WTC11 (cell line): ENCODE data around the gene CPA4. TPM values are rescaled to one million over a fixed set of nuclear protein-coding genes. Genes with fewer than 3 reads are reported as not detected.

Experiments
- ATAC-seq: fragments of 200-7000 bp; cut with Tn5 transposase; 2 replicates; pipeline ENCODE4 v1.10.0; 2021; ENCODE audit warnings: mild to moderate bottlenecking, moderate library complexity
- CTCF ChIA-PET: fragments of 300-600 bp; sonication (Branson Sonifier 250); formaldehyde crosslinking; loops from one replicate; lab custom pipeline; 2021; ENCODE audit warnings: antibody characterized with exemption; lab: Charles Lee
- POLR2A ChIA-PET: fragments of 350-600 bp; sonication (Branson Sonifier 250); formaldehyde crosslinking; loops from one replicate; lab custom pipeline; 2021; ENCODE audit warnings: antibody characterized with exemption; lab: Charles Lee
- DNase-seq: peaks from one replicate; pipeline ENCODE4 v3.0.0; 2021; ENCODE audit warnings: low spot score
- H3K27ac Mint-ChIP-seq: 2 replicates; pipeline ENCODE4 v1.8.0; 2021; ENCODE audit warnings: mixed read lengths
- H3K27me3 Mint-ChIP-seq: 2 replicates; pipeline ENCODE4 v1.8.0; 2021; ENCODE audit warnings: low read depth, mild to moderate bottlenecking, moderate library complexity, mixed read lengths
- H3K36me3 Mint-ChIP-seq: 2 replicates; pipeline ENCODE4 v1.8.0; 2021; ENCODE audit warnings: mixed read lengths
- H3K4me1 Mint-ChIP-seq: 2 replicates; pipeline ENCODE4 v1.8.0; 2022; ENCODE audit warnings: mixed read lengths
- H3K4me3 Mint-ChIP-seq: 2 replicates; pipeline ENCODE4 v1.8.0; 2021; ENCODE audit warnings: mild to moderate bottlenecking, moderate library complexity, mixed read lengths
- H3K9me3 Mint-ChIP-seq: 2 replicates; pipeline ENCODE4 v1.8.0; 2021; ENCODE audit warnings: mixed read lengths
- CREM ChIP-seq: sonication (generic); formaldehyde crosslinking; IDR thresholded peaks from 2 replicates; pipeline ENCODE4 v1.8.1; 2022; ENCODE audit warnings: mild to moderate bottlenecking, missing genetic modification reagents, moderate library complexity
- CTCF ChIP-seq: fragments of 200-600 bp; IDR thresholded peaks from 2 replicates; pipeline ENCODE4 v1.8.0; 2022; ENCODE audit warnings: antibody characterized with exemption
- E2F1 ChIP-seq: sonication (generic); formaldehyde crosslinking; IDR thresholded peaks from 2 replicates; pipeline ENCODE4 v1.8.0; 2022; ENCODE audit warnings: mild to moderate bottlenecking, missing genetic modification reagents
- E2F4 ChIP-seq: sonication (generic); formaldehyde crosslinking; IDR thresholded peaks from 2 replicates; pipeline ENCODE4 v1.8.1; 2022; ENCODE audit warnings: low read depth, mild to moderate bottlenecking, moderate library complexity, missing genetic modification reagents, borderline replicate concordance
- ELF4 ChIP-seq: sonication (generic); formaldehyde crosslinking; IDR thresholded peaks from 2 replicates; pipeline ENCODE4 v1.8.1; 2022; ENCODE audit warnings: low read depth, mild to moderate bottlenecking, moderate library complexity, missing genetic modification reagents
- ERG ChIP-seq: fragments of 250-450 bp; sonication (Bioruptor Pico); IDR thresholded peaks from 2 replicates; pipeline ENCODE4 v1.8.0; 2021; ENCODE audit warnings: mild to moderate bottlenecking
- FOXP4 ChIP-seq: sonication (generic); formaldehyde crosslinking; IDR thresholded peaks from 2 replicates; pipeline ENCODE4 v1.8.0; 2022; ENCODE audit warnings: mild to moderate bottlenecking, missing genetic modification reagents
- GRHL2 ChIP-seq: fragments of 250-450 bp; sonication (Bioruptor Pico); IDR thresholded peaks from 2 replicates; pipeline ENCODE4 v1.8.0; 2022; ENCODE audit warnings: mild to moderate bottlenecking, moderate library complexity; ENCODE audit not compliant: insufficient replicate concordance, severe bottlenecking
- IRF2 ChIP-seq: sonication (generic); formaldehyde crosslinking; IDR thresholded peaks from 2 replicates; pipeline ENCODE4 v1.8.0; 2022; ENCODE audit warnings: low read depth, missing genetic modification reagents, borderline replicate concordance
- JAZF1 ChIP-seq: fragments of 250-450 bp; sonication (Bioruptor Pico); IDR thresholded peaks from 2 replicates; pipeline ENCODE4 v1.9.0; 2021; ENCODE audit warnings: moderate library complexity, mild to moderate bottlenecking, inconsistent platforms
- ZNF219 ChIP-seq: sonication (generic); formaldehyde crosslinking; IDR thresholded peaks from 2 replicates; pipeline ENCODE4 v1.8.0; 2023; ENCODE audit warnings: missing genetic modification reagents, mild to moderate bottlenecking, borderline replicate concordance
- ZNF263 ChIP-seq: sonication (generic); formaldehyde crosslinking; IDR thresholded peaks from 2 replicates; pipeline ENCODE4 v1.8.1; 2022; ENCODE audit warnings: low read depth, mild to moderate bottlenecking, moderate library complexity, missing genetic modification reagents
- ZNF281 ChIP-seq: sonication (generic); formaldehyde crosslinking; IDR thresholded peaks from 2 replicates; pipeline ENCODE4 v1.8.0; 2023; ENCODE audit warnings: mild to moderate bottlenecking, missing genetic modification reagents
- ZNF317 ChIP-seq: sonication (generic); formaldehyde crosslinking; IDR thresholded peaks from 2 replicates; pipeline ENCODE4 v1.8.1; 2023; ENCODE audit warnings: low read depth, mild to moderate bottlenecking, moderate library complexity, missing genetic modification reagents, borderline replicate concordance
- ZNF396 ChIP-seq: fragments of 250-450 bp; sonication (Bioruptor Pico); IDR thresholded peaks from 2 replicates; pipeline ENCODE4 v1.8.0; 2021; ENCODE audit warnings: mild to moderate bottlenecking, moderate library complexity, borderline replicate concordance
- ZNF423 ChIP-seq: fragments of 250-450 bp; sonication (Bioruptor Pico); IDR thresholded peaks from 2 replicates; pipeline ENCODE4 v2.1.2; 2022; ENCODE audit warnings: mild to moderate bottlenecking, moderate library complexity
- total RNA-seq: library from RNA; stranded (reverse); gene quantifications from 3 replicates; pipeline ENCODE4 v1.2.3, GENCODE V29; 2021

Gene CPA4
- total RNA-seq, 1 experiment from 2014 or later = not detected

- TF ChIP-seq ZNF281 (CRISPR knock-in tag) = no peak
- no peak for TF ChIP-seq JAZF1 (CRISPR knock-in tag)
- TF ChIP-seq CTCF = no peak
- peak; percentile 66; the same call in 1 of the 2 replicates for TF ChIP-seq ZNF263 (CRISPR knock-in tag)
- TF ChIP-seq ZNF219 (CRISPR knock-in tag) = no peak
- TF ChIP-seq, all 79 proteins: peak for 5
These were observed 19.7 kb upstream of the CPA4 start (continued) for GRCh38 chr7:130273081-130273932.

GRCh38 chr7:130273933-130274255 is 19.1 kb upstream of the CPA4 start:
- POLR2A ChIA-PET = interaction anchor here (0.5 to 2.1 kb wide), 6 partner anchors 25 to 395 kb away, joined by 3 to 10 read pairs (median 4); partner anchors contain the start of genes COPG2 and TMEM209
- no peak for TF ChIP-seq GRHL2 (CRISPR knock-in tag)
- no peak for TF ChIP-seq ELF4 (CRISPR knock-in tag)
- no peak for TF ChIP-seq ZNF317
- TF ChIP-seq ZNF396 (CRISPR knock-in tag) = no peak
- no peak for TF ChIP-seq FOXP4 (CRISPR knock-in tag)
- TF ChIP-seq E2F4 (CRISPR knock-in tag) = no peak
- no peak for TF ChIP-seq ERG (CRISPR knock-in tag)
- no peak for TF ChIP-seq ZNF423 (CRISPR knock-in tag)
- TF ChIP-seq E2F1 (CRISPR knock-in tag) = no peak
- TF ChIP-seq CREM (CRISPR knock-in tag) = no peak
- no peak for TF ChIP-seq IRF2 (CRISPR knock-in tag)
- H3K27ac Mint-ChIP-seq = peak overlapping the region; percentile 95
- CTCF ChIA-PET = interaction anchor here (0.6 to 2.1 kb wide), 6 partner anchors 18 to 1577 kb away, joined by 3 to 11 read pairs (median 4); no protein-coding TSS in a partner anchor
- ATAC-seq (no peak), DNase-seq (no peak)
- H3K4me3 Mint-ChIP-seq = peak overlapping the region; percentile 59
- H3K4me1 Mint-ChIP-seq = peaks cover 63% of the 10 kb centered on the region
- peaks cover 10% of the 10 kb centered on the region for H3K27me3 Mint-ChIP-seq
- H3K9me3 Mint-ChIP-seq = peaks cover 8% of the 10 kb centered on the region; the same call in 1 of the 2 replicates
- H3K36me3 Mint-ChIP-seq = no peaks in the 10 kb centered on the region
